ENCODE measurements around the gene SUGCT.
"Not testable (repeated sequence)": the region's sequence is repeated elsewhere in the genome, so short reads cannot be mapped to it uniquely, and the experiment has no call there.

The SUGCT gene

DNA sequence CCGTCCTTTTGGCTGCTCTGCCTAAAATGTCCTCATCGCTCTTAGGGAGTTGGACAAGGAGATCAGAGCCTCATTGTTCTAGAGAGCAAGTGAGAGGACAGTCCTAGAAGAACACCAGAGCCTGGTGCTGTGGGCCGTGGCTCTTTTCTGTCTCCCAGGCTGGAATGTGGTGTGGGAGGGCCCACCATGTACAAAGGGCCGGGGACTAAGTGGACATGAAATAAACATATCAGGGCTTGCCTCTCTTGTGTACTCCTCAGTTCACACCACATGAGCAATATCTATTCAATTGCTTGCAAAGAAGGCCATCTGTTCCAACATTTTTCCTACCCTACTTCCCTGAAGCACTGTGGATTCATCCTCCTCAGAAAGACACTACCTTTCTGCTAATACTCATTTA, 510.4 kb downstream of the SUGCT start:
- ChIA-PET POLR2A (no interaction called here), CTCF (interaction anchor here (1.7 kb wide), 1 partner anchor 8 kb away, joined by 4 read pairs; no protein-coding TSS in a partner anchor)
- DNase-seq (ENCODE audit: extremely low spot score): no peak
- TF ChIP-seq CTCF (IDR thresholded peaks at IDR 0.05; ENCODE audit: control extremely low read depth, extremely low read depth, low read depth, missing control alignments): no peak

DNA sequence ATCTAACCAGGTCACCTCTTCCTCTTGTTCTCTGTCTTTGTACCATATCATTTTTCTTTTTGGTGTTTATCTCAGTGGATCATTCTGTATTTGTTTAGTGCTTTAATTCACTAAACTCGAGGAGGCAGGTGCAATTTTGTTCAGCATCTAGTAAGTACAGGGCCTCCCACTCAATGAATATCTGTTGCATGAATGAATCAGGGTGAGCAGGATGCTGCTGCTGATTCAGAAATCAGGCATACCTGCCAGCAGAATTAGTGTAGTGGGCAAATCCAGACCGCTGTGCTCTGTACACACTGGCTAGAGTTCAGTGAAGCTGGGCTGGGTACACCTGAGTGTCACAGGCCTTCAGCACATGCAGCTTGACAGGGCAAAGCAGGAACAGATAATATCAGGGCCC, 511.9 kb downstream of the SUGCT start:
- CTCF ChIA-PET: interaction anchor here (0.9 kb wide), 1 partner anchor 34 kb away, joined by 3 read pairs; no protein-coding TSS in a partner anchor
- no peak for TF ChIP-seq CTCF (IDR thresholded peaks at IDR 0.05; ENCODE audit: control extremely low read depth, extremely low read depth, low read depth, missing control alignments)
- POLR2A ChIA-PET: no interaction called here
- DNase-seq (ENCODE audit: extremely low spot score): no peak

DNA sequence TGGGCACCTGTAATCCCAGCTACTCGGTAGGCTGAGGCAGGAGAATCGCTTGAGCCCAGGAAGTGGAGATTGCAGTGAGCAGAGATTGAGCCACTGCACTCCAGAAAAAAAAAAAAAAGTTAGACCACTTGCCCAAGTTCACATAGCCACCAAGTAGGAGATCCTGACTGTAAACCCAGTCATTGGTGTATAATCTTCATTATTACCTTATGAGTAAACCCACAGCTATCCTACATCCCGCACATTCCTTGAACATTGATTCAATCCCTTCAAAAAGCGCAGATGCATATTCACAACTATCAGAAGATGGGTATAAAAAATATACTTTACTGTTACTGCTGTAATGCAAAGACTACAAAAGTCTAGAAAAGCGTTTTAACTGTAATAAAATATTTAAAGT, 512.9 kb downstream of the SUGCT start:
- POLR2A ChIA-PET: no interaction called here
- DNase-seq (ENCODE audit: extremely low spot score): no peak
- CTCF ChIA-PET: no interaction called here
- TF ChIP-seq CTCF (IDR thresholded peaks at IDR 0.05; ENCODE audit: control extremely low read depth, extremely low read depth, low read depth, missing control alignments): no peak

DNA sequence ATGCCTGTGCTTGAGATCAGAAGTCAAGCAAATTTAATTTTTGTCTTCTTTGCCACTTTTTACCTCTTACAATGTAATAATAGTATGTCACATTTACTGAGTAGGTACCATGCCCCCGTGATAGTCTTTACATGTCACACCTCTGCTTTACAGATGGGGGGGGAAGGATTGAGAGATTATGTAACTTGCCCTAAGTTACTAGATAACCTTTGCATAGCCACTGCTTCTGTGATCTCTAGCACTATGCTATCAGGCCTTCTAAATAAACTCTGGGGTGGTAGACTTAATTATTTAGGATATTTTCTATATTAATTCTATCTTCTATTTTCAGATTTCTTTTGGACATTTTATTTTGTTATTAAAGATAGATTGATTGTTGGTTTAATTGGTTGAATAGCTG, 514.4 kb downstream of the SUGCT start:
- POLR2A ChIA-PET: no interaction called here
- TF ChIP-seq CTCF (IDR thresholded peaks at IDR 0.05; ENCODE audit: control extremely low read depth, extremely low read depth, low read depth, missing control alignments): no peak
- CTCF ChIA-PET: interaction anchor here (1.1 to 1.3 kb wide), 2 partner anchors 12 to 13 kb away, joined by 3 read pairs; no protein-coding TSS in a partner anchor
- no peak for DNase-seq (ENCODE audit: extremely low spot score)

GRCh38 chr7:40650903-40651302, 516.1 kb downstream of the SUGCT start:
- POLR2A ChIA-PET; DNase-seq (ENCODE audit: extremely low spot score); CTCF ChIA-PET: not testable (repeated sequence)

- no peak for TF ChIP-seq CTCF (IDR thresholded peaks at IDR 0.05; ENCODE audit: control extremely low read depth, extremely low read depth, low read depth, missing control alignments)
These were observed 519.4 kb downstream of the SUGCT start for GRCh38 chr7:40654171-40654570.

GRCh38 chr7:40655426-40655825, 520.6 kb downstream of the SUGCT start:
- ChIA-PET CTCF (no interaction called here), POLR2A (no interaction called here)
- no peak for DNase-seq (ENCODE audit: extremely low spot score)
- TF ChIP-seq CTCF (IDR thresholded peaks at IDR 0.05; ENCODE audit: control extremely low read depth, extremely low read depth, low read depth, missing control alignments): no peak

More at GRCh38 chr7:40654171-40654570, 519.4 kb downstream of the SUGCT start:
- ChIA-PET CTCF (interaction anchor here (1.3 kb wide), 1 partner anchor 27 kb away, joined by 3 read pairs; no protein-coding TSS in a partner anchor), POLR2A (no interaction called here)
- no peak for DNase-seq (ENCODE audit: extremely low spot score)
